ENCODE data around the gene SUGCT.

DNA sequence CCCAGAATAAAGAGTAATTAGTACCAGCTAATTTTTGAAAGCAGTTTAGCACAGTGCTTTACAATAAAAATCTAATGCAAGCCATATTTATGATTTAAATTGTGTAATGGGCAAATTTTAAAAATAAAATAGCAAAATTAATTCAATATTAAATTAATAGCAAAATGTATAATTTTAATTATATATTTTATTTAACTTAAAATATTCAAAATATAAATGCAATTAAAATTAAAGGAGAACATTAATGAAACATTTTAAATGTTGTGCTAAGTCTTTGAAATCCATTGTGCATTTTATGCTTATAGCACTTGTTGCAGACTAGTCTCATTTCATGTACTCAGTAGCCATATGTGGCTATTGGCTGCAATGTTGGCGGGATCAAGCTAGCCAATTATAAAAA is 367.6 kb downstream of the SUGCT start:
- TF ChIP-seq CTCF (conservative IDR thresholded peaks at IDR 0.05) (no peak), ZFX (IDR thresholded peaks at IDR 0.05) (no peak)

All from C4-2B (cell line).